Measurements from ENCODE around the gene UBR4. TPM values are rescaled to one million over a fixed set of nuclear protein-coding genes. Genes with fewer than 3 reads are reported as not detected.
A peak's percentile ranks its signal among the peaks of the same experiment; 100 is the strongest.
"Not testable (repeated sequence)": the region's sequence is repeated elsewhere in the genome, so short reads cannot be mapped to it uniquely, and the experiment has no call there.

The UBR4 gene
- 100 to 1,000 TPM in 1 of 2 donors, 10 to 100 TPM in 1; 97.7 to 114 TPM for total RNA-seq

GRCh38 chr1:19209990-19210771 is at the start of gene UBR4:
Gene UBR4, minus strand, starts transcription at chr1:19210266. Its CDS starts 18 bp downstream, at chr1:19210248.
- H3K9me3 ChIP-seq: no peaks in the 10 kb centered on the region
- DNase-seq: peak; percentile 96
- H3K36me3 ChIP-seq: no peaks in the 10 kb centered on the region
- intact Hi-C loops (cut with DNase I): no loop called here
- H3K27ac ChIP-seq: peak within 1 kb of the TSS; percentile 91
- H3K4me3 ChIP-seq: peak within 1 kb of the TSS; percentile 97
- H3K9ac ChIP-seq (ENCODE audit: low read depth in 2 of 2, low read length in 2 of 2): peak within 1 kb of the TSS; percentile 88 to 96
- H3K4me1 ChIP-seq: peaks cover 17% of the 10 kb centered on the region
- TF ChIP-seq CTCF (IDR thresholded peaks at IDR 0.05): no peak
- H3K27me3 ChIP-seq: no peaks in the 10 kb centered on the region

GRCh38 chr1:19258353-19258752 is 48.3 kb upstream of the UBR4 start:
- TF ChIP-seq CTCF (IDR thresholded peaks at IDR 0.05): no peak
- intact Hi-C loops (cut with DNase I): no loop called here
- no peak for DNase-seq
- no peak overlapping the region for H3K9ac ChIP-seq (ENCODE audit: low read depth in 2 of 2, low read length in 2 of 2)
- H3K36me3 ChIP-seq: no peaks in the 10 kb centered on the region
- H3K4me3 ChIP-seq: no peak overlapping the region
- no peaks in the 10 kb centered on the region for H3K27me3 ChIP-seq
- H3K9me3 ChIP-seq: no peaks in the 10 kb centered on the region
- H3K4me1 ChIP-seq: peaks cover under 1% of the 10 kb centered on the region
- no peak overlapping the region for H3K27ac ChIP-seq

GRCh38 chr1:19257178-19257914 is 47.3 kb upstream of the UBR4 start:
- no peak overlapping the region for H3K4me3 ChIP-seq
- peaks cover 10% of the 10 kb centered on the region for H3K4me1 ChIP-seq
- no peaks in the 10 kb centered on the region for H3K27me3 ChIP-seq
- TF ChIP-seq CTCF (IDR thresholded peaks at IDR 0.05): no peak
- no peak for DNase-seq
- no peaks in the 10 kb centered on the region for H3K36me3 ChIP-seq
- H3K27ac ChIP-seq: no peak overlapping the region
- H3K9ac ChIP-seq (ENCODE audit: low read depth in 2 of 2, low read length in 2 of 2): no peak overlapping the region
- intact Hi-C loops (cut with DNase I): no loop called here
- H3K9me3 ChIP-seq: no peaks in the 10 kb centered on the region

- H3K36me3 ChIP-seq, DNase-seq: not testable (repeated sequence)
Observed at GRCh38 chr1:19256301-19256700, 46.2 kb upstream of the UBR4 start.

GRCh38 chr1:19255288-19255687 is 45.2 kb upstream of the UBR4 start:
- H3K4me3 ChIP-seq: no peak overlapping the region
- H3K27ac ChIP-seq: no peak overlapping the region
- intact Hi-C loops (cut with DNase I): no loop called here
- TF ChIP-seq CTCF (IDR thresholded peaks at IDR 0.05): no peak
- no peaks in the 10 kb centered on the region for H3K27me3 ChIP-seq
- H3K36me3 ChIP-seq: no peaks in the 10 kb centered on the region
- DNase-seq: no peak
- H3K9ac ChIP-seq (ENCODE audit: low read depth in 2 of 2, low read length in 2 of 2): no peak overlapping the region
- H3K9me3 ChIP-seq: no peaks in the 10 kb centered on the region
- peaks cover 19% of the 10 kb centered on the region for H3K4me1 ChIP-seq

More at GRCh38 chr1:19256301-19256700, 46.2 kb upstream of the UBR4 start:
- peaks cover 12% of the 10 kb centered on the region for H3K4me1 ChIP-seq
- H3K27ac ChIP-seq; H3K9me3 ChIP-seq; H3K4me3 ChIP-seq; H3K27me3 ChIP-seq; intact Hi-C loops (cut with DNase I); H3K9ac ChIP-seq (ENCODE audit: low read depth in 2 of 2, low read length in 2 of 2): not testable (repeated sequence)

GRCh38 chr1:19254416-19254815 is 44.4 kb upstream of the UBR4 start:
- Histone ChIP-seq H3K27ac (no peak overlapping the region), H3K9ac (ENCODE audit: low read depth in 2 of 2, low read length in 2 of 2) (no peak overlapping the region), H3K4me1 (peaks cover 20% of the 10 kb centered on the region), H3K4me3 (no peak overlapping the region), H3K27me3 (no peaks in the 10 kb centered on the region), H3K9me3 (no peaks in the 10 kb centered on the region), H3K36me3 (no peaks in the 10 kb centered on the region)
- DNase-seq: no peak
- intact Hi-C loops (cut with DNase I): no loop called here
- TF ChIP-seq CTCF (IDR thresholded peaks at IDR 0.05): no peak
